Panc1 (cell line): ENCODE results near the gene AOAH. TPM values are rescaled to one million over a fixed set of nuclear protein-coding genes. Genes with fewer than 3 reads are reported as not detected.

ENCODE experiments used
- ATAC-seq: fragments of 200-7000 bp; cut with Tn5 transposase; 2 replicates; pipeline ENCODE4 v1.9.1; 2020; ENCODE audit warnings: mild to moderate bottlenecking, moderate library complexity
- BruUV-seq: library from RNA; stranded (reverse); fragments of 400-500 nt; replicated peaks from 2 replicates; lab custom pipeline; 2021; lab: Mats Ljungman, UMichigan
- CTCF ChIA-PET: fragments of 300-600 bp; sonication (Branson Sonifier 250); formaldehyde crosslinking; loops from one replicate; lab custom pipeline; 2022; ENCODE audit warnings: antibody characterized with exemption; lab: Charles Lee
- POLR2A ChIA-PET: fragments of 300-600 bp; sonication (Branson Sonifier 250); formaldehyde crosslinking; loops from one replicate; lab custom pipeline; 2022; ENCODE audit warnings: antibody characterized with exemption; lab: Charles Lee
- DNase-seq: peaks from one replicate; pipeline ENCODE4 v3.0.0-alpha.2; 2010; ENCODE audit warnings: low read depth, low spot score
- H3K27ac ChIP-seq: 2 replicates; pipeline ENCODE4 v1.5.1; 2011; ENCODE audit warnings: mild to moderate bottlenecking, low read length, inconsistent platforms
- H3K27me3 ChIP-seq: fragments of 200-500 bp; sonication (Bioruptor generic); 2 replicates; pipeline ENCODE4 v1.6.0; 2014; ENCODE audit warnings: low read length, inconsistent platforms; ENCODE audit not compliant: control insufficient read depth, insufficient read depth
- H3K36me3 ChIP-seq: fragments of 200-500 bp; sonication (Bioruptor generic); 2 replicates; pipeline ENCODE4 v1.5.1; 2014; ENCODE audit warnings: inconsistent platforms, mild to moderate bottlenecking, low read length, moderate library complexity; ENCODE audit not compliant: control insufficient read depth, insufficient read depth
- H3K4me1 ChIP-seq: 2 replicates; pipeline ENCODE4 v1.5.1; 2011; ENCODE audit warnings: inconsistent platforms, mild to moderate bottlenecking, low read length, moderate library complexity; ENCODE audit not compliant: control insufficient read depth, insufficient read depth
- H3K4me3 ChIP-seq, 2 experiments: 2 replicates each; pipeline ENCODE4 v1.5.1; 2011 to 2012; ENCODE audit warnings: low read depth in 2 of 2, low read length in 2 of 2, mild to moderate bottlenecking in 2 of 2, inconsistent platforms in 1 of 2, moderate library complexity in 1 of 2
- H3K9me3 ChIP-seq: fragments of 200-500 bp; sonication (Bioruptor generic); 2 replicates; pipeline ENCODE4 v1.5.1; 2014; ENCODE audit warnings: low read depth, mild to moderate bottlenecking, inconsistent platforms, low read length, moderate library complexity; ENCODE audit not compliant: control insufficient read depth, insufficient read depth
- CTCF ChIP-seq: fragments of 450-650 bp; IDR thresholded peaks from 2 replicates; pipeline ENCODE4 v1.5.1; 2017; ENCODE audit warnings: mild to moderate bottlenecking
- POLR2AphosphoS5 ChIP-seq: IDR thresholded peaks from 2 replicates; pipeline ENCODE4 v1.6.1; 2012; ENCODE audit warnings: mild to moderate bottlenecking, low read depth, low read length, moderate library complexity
- REST ChIP-seq, 2 experiments: IDR thresholded peaks; 2 replicates each; pipeline ENCODE4 v1.6.1; 2011 to 2012; ENCODE audit warnings: low read depth in 2 of 2, control low read depth in 1 of 2, low read length in 1 of 2, mild to moderate bottlenecking in 1 of 2, moderate library complexity in 1 of 2; ENCODE audit not compliant: insufficient read depth in 1 of 2
- SIN3A ChIP-seq: IDR thresholded peaks from 2 replicates; pipeline ENCODE4 v1.6.1; 2012; ENCODE audit warnings: low read depth, mild to moderate bottlenecking, low read length, moderate library complexity, borderline replicate concordance; ENCODE audit not compliant: insufficient read depth
- TCF7L2 ChIP-seq: IDR thresholded peaks from 2 replicates; pipeline ENCODE4 v1.6.1; 2011; ENCODE audit warnings: mild to moderate bottlenecking, low read depth, low read length, inconsistent platforms
- in situ Hi-C: cut with HindIII; loops from 2 replicates; pipeline ENCODE4 v1.10.0; 2016; ENCODE audit warnings: low sequenced_read_pairs, low pct_unique_long_range_greater_than_20kb
- intact Hi-C: fragments of 100-400 bp; cut with micrococcal nuclease; formaldehyde crosslinking; loops from one replicate; pipeline ENCODE4 v1.10.0; 2022; ENCODE audit not compliant: unreplicated experiment
- total RNA-seq: library from RNA; stranded (reverse); gene quantifications from one replicate; pipeline ENCODE4 v1.2.1, GENCODE V29; 2021; ENCODE audit not compliant: unreplicated experiment

Gene AOAH
- total RNA-seq, 1 experiment from 2014 or later = 0.31 TPM

GRCh38 chr7:36726806-36727503 lies 2.7 kb upstream of the AOAH start:
- CTCF ChIA-PET = no interaction called here
- in situ Hi-C loops (no loop called here), intact Hi-C loops (no loop called here)
- no peak overlapping the region for H3K27ac ChIP-seq
- no peak overlapping the region for H3K4me3 ChIP-seq
- H3K4me1 ChIP-seq = no peaks in the 10 kb centered on the region
- ATAC-seq = no peak
- no peaks in the 10 kb centered on the region for H3K27me3 ChIP-seq
- peaks cover 4% of the 10 kb centered on the region; the same call in 1 of the 2 replicates for H3K9me3 ChIP-seq
- no TSS peak for BruUV-seq
- DNase-seq = no peak
- POLR2A ChIA-PET = no interaction called here
- no peak for TF ChIP-seq TCF7L2
- TF ChIP-seq SIN3A = no peak
- TF ChIP-seq CTCF = no peak
- TF ChIP-seq REST (IDR thresholded peaks at IDR 0.05; ENCODE audit: insufficient read depth in 1 of 2, low read depth in 2 of 2, low read length in 1 of 2) = no peak
- no peak for TF ChIP-seq POLR2AphosphoS5
- no peaks in the 10 kb centered on the region for H3K36me3 ChIP-seq

GRCh38 chr7:36726311-36726710 lies 2.0 kb upstream of the AOAH start:
- no peak overlapping the region for H3K4me3 ChIP-seq
- no peak for ATAC-seq
- no peaks in the 10 kb centered on the region for H3K36me3 ChIP-seq
- POLR2A ChIA-PET = no interaction called here
- no peak for DNase-seq
- no peak for TF ChIP-seq CTCF
- no peak for TF ChIP-seq POLR2AphosphoS5
- no peak for TF ChIP-seq TCF7L2
- no peak for TF ChIP-seq SIN3A
- no peak for TF ChIP-seq REST (IDR thresholded peaks at IDR 0.05; ENCODE audit: insufficient read depth in 1 of 2, low read depth in 2 of 2, low read length in 1 of 2)
- peaks cover under 1% of the 10 kb centered on the region; the same call in 1 of the 2 replicates for H3K9me3 ChIP-seq
- intact Hi-C loops = no loop called here
- CTCF ChIA-PET = no interaction called here
- BruUV-seq = no TSS peak
- in situ Hi-C loops = no loop called here
- no peak overlapping the region for H3K27ac ChIP-seq
- no peaks in the 10 kb centered on the region for H3K4me1 ChIP-seq
- no peaks in the 10 kb centered on the region for H3K27me3 ChIP-seq
